Loucy (cell line): Measurements from ENCODE around the gene CDCP1.

Source experiments
- H2AFZ ChIP-seq: fragments of 200-600 bp; sonication (generic); 2 replicates; pipeline ENCODE4 v1.6.0; 2016; ENCODE audit warnings: antibody characterized with exemption, mild to moderate bottlenecking, low read length, moderate library complexity
- H3F3A ChIP-seq: fragments of 200-600 bp; 2 replicates; pipeline ENCODE4 v1.6.0; 2016; ENCODE audit warnings: antibody characterized with exemption, low read depth, mild to moderate bottlenecking
- H3K27me3 ChIP-seq: fragments of 200-600 bp; sonication (generic); 2 replicates; pipeline ENCODE4 v1.6.1; 2014; ENCODE audit warnings: low read length, mild to moderate bottlenecking; ENCODE audit not compliant: insufficient read depth, poor library complexity, severe bottlenecking
- H3K36me3 ChIP-seq: fragments of 200-600 bp; sonication (generic); 2 replicates; pipeline ENCODE4 v1.6.1; 2016; ENCODE audit warnings: low read length; ENCODE audit not compliant: insufficient read depth
- H3K4me1 ChIP-seq: fragments of 200-600 bp; sonication (generic); 2 replicates; pipeline ENCODE4 v1.5.1; 2014; ENCODE audit warnings: low read length, mild to moderate bottlenecking; ENCODE audit not compliant: insufficient read depth, poor library complexity, severe bottlenecking
- H3K4me2 ChIP-seq: fragments of 200-600 bp; sonication (generic); 2 replicates; pipeline ENCODE4 v1.6.0; 2014; ENCODE audit warnings: antibody characterized with exemption, low read length, low read depth, mild to moderate bottlenecking; ENCODE audit not compliant: poor library complexity, severe bottlenecking
- H3K4me3 ChIP-seq: fragments of 200-600 bp; sonication (generic); 2 replicates; pipeline ENCODE4 v1.5.1; 2014; ENCODE audit warnings: low read length, mild to moderate bottlenecking, mixed read lengths; ENCODE audit not compliant: poor library complexity, severe bottlenecking
- H3K79me2 ChIP-seq: fragments of 200-600 bp; sonication (generic); 2 replicates; pipeline ENCODE4 v1.6.1; 2014; ENCODE audit warnings: low read length; ENCODE audit not compliant: insufficient read depth
- H3K9ac ChIP-seq: fragments of 200-600 bp; sonication (generic); 2 replicates; pipeline ENCODE4 v1.6.0; 2014; ENCODE audit warnings: mild to moderate bottlenecking, low read depth, low read length, moderate library complexity; ENCODE audit not compliant: poor library complexity, severe bottlenecking
- H3K9me2 ChIP-seq: fragments of 200-600 bp; sonication (generic); replicated peaks from 2 replicates; pipeline ENCODE4 v1.6.1; 2016; ENCODE audit warnings: low read depth, low read length, mixed read lengths
- H3K9me3 ChIP-seq: fragments of 200-600 bp; sonication (generic); 2 replicates; pipeline ENCODE4 v1.6.1; 2014; ENCODE audit warnings: mild to moderate bottlenecking, antibody characterized with exemption, low read length, low read depth; ENCODE audit not compliant: insufficient read depth
- H4K20me1 ChIP-seq: fragments of 200-600 bp; sonication (generic); 2 replicates; pipeline ENCODE4 v1.6.0; 2014; ENCODE audit warnings: antibody characterized with exemption, low read length, mild to moderate bottlenecking; ENCODE audit not compliant: insufficient read depth, poor library complexity, severe bottlenecking
- EZH2phosphoT487 ChIP-seq: fragments of 200-600 bp; IDR thresholded peaks from 2 replicates; pipeline ENCODE4 v1.6.1; 2018; ENCODE audit warnings: antibody characterized with exemption, mild to moderate bottlenecking, moderate library complexity, borderline replicate concordance
- TF ChIP-seq, protein P1 (sequence below): fragments of 200-600 bp; sonication (generic); conservative IDR thresholded peaks from 2 replicates; pipeline ENCODE4 v1.5.1; 2014; ENCODE audit warnings: mild to moderate bottlenecking, antibody characterized with exemption, low read length

Gene CDCP1

DNA sequence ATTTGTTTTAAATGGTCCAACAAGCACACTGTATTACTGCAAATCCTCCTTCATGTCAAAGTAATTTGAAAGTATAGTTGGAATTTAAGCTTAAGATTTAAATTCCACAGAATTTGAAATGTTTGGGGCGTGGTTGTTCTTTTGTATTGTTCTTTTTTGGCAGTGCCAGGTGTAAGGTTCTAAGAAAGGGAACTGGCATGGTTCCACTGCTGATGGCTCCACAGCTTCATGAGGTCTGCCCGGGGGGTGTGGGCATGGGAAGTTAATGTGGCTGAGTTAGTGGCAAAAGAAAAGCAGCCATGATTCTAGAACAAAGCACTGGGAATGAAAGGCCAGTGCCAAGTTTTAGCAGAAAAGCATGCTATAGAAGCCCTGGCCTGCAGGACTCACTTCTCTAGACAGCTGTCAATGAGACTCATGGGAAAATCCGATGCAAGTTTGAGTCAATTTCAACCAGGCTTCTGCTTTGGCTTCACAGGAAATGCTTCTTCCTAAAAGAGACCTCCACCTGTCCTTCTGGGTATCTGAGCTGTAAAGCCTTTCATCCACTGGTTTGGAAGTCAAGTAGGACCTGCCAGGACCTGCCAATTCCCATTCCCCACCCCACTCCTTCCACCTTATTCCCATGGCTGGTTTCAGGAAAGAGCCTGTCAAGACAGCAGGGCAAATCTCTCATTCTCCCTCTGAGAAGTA is 18.9 kb downstream of the CDCP1 start:
- H2AFZ ChIP-seq: 0 out of 2 replicates have a peak overlapping the region, but pooled peaks have one; percentile 17
- TF ChIP-seq, protein P1, sequence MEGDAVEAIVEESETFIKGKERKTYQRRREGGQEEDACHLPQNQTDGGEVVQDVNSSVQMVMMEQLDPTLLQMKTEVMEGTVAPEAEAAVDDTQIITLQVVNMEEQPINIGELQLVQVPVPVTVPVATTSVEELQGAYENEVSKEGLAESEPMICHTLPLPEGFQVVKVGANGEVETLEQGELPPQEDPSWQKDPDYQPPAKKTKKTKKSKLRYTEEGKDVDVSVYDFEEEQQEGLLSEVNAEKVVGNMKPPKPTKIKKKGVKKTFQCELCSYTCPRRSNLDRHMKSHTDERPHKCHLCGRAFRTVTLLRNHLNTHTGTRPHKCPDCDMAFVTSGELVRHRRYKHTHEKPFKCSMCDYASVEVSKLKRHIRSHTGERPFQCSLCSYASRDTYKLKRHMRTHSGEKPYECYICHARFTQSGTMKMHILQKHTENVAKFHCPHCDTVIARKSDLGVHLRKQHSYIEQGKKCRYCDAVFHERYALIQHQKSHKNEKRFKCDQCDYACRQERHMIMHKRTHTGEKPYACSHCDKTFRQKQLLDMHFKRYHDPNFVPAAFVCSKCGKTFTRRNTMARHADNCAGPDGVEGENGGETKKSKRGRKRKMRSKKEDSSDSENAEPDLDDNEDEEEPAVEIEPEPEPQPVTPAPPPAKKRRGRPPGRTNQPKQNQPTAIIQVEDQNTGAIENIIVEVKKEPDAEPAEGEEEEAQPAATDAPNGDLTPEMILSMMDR: no peak
- no peak for TF ChIP-seq EZH2phosphoT487
- H3K9ac ChIP-seq: no peak overlapping the region
- no peaks in the 10 kb centered on the region for H3K9me3 ChIP-seq
- H3K4me1 ChIP-seq: peaks cover 4% of the 10 kb centered on the region
- H3K9me2 ChIP-seq: no peaks in the 10 kb centered on the region
- H3K27me3 ChIP-seq: no peaks in the 10 kb centered on the region
- H3K79me2 ChIP-seq: no peaks in the 10 kb centered on the region
- no peak overlapping the region for H3K4me2 ChIP-seq
- no peaks in the 10 kb centered on the region for H3F3A ChIP-seq
- no peaks in the 10 kb centered on the region for H4K20me1 ChIP-seq
- no peaks in the 10 kb centered on the region for H3K36me3 ChIP-seq
- H3K4me3 ChIP-seq: no peak overlapping the region

DNA sequence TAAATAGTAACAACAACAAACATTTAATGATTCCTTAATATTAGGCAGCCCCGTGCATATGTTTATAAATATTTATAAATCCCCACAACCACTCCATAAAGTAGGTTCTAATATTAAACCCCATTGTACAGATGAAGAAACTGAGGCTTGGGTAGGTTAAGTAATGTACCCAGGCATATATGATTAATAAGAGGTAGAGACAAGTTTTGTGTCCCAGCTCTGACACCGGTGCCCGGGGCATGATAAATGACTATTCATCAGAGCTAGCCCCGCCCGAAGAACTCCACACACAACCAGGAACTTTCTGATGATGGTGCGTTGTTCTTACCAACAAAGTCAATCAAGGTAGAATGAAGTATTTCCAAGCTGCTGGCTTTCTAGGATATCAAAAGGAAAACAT is 19.4 kb downstream of the CDCP1 start:
- H3K79me2 ChIP-seq: no peaks in the 10 kb centered on the region
- no peaks in the 10 kb centered on the region for H3F3A ChIP-seq
- H3K36me3 ChIP-seq: no peaks in the 10 kb centered on the region
- TF ChIP-seq EZH2phosphoT487: no peak
- TF ChIP-seq, protein P1: no peak
- H2AFZ ChIP-seq: no peak overlapping the region
- no peak overlapping the region for H3K4me3 ChIP-seq
- no peaks in the 10 kb centered on the region for H3K9me3 ChIP-seq
- no peaks in the 10 kb centered on the region for H4K20me1 ChIP-seq
- no peak overlapping the region for H3K9ac ChIP-seq
- no peaks in the 10 kb centered on the region for H3K27me3 ChIP-seq
- H3K4me1 ChIP-seq: peaks cover 4% of the 10 kb centered on the region
- no peaks in the 10 kb centered on the region for H3K9me2 ChIP-seq
- no peak overlapping the region for H3K4me2 ChIP-seq

DNA sequence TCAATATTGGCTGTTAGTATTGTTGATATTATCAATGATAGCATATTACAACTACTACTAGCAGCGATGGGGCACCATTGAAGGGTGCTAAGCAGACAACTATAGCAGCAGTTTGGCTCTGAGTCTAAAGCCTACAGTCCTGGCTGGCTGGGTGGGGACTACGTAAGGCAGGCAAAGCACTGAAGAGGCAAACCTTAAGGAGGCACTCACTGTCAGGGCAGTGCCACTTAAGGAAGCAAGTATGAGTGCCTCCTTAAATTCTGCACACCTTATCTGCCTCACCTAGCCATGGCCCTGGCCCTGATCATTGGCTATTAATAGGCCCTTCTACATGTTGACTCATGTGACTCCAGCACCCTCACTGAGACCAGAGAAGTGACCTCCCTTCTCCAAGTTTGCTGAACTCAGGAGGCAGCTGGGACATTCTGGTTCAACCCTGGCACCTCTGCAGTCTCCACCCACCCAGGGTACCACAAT is 20.6 kb downstream of the CDCP1 start:
- Histone ChIP-seq H2AFZ (no peak overlapping the region), H3K79me2 (no peaks in the 10 kb centered on the region), H3K4me2 (no peak overlapping the region), H3K9me2 (no peaks in the 10 kb centered on the region), H3K9me3 (no peaks in the 10 kb centered on the region), H3K27me3 (no peaks in the 10 kb centered on the region), H3K4me3 (no peak overlapping the region), H4K20me1 (no peaks in the 10 kb centered on the region), H3K9ac (no peak overlapping the region), H3K4me1 (peaks cover 4% of the 10 kb centered on the region), H3F3A (no peaks in the 10 kb centered on the region), H3K36me3 (no peaks in the 10 kb centered on the region)
- TF ChIP-seq EZH2phosphoT487: no peak
- TF ChIP-seq, protein P1: no peak
